Measurements from ENCODE around the gene ATG7.

ATG7 gene

GRCh38 chr3:11529281-11529680, 257.1 kb downstream of the ATG7 start:
- no peak for DNase-seq (ENCODE audit: insufficient read length)
- TF ChIP-seq POLR2A (IDR thresholded peaks at IDR 0.05; ENCODE audit: low read depth, low read length): no peak
- TF ChIP-seq TAF1 (IDR thresholded peaks at IDR 0.05; ENCODE audit: borderline replicate concordance, low read depth, low read length): no peak
- TF ChIP-seq POLR2AphosphoS5 (IDR thresholded peaks at IDR 0.05; ENCODE audit: low read depth, low read length): no peak
- FAIRE-seq: no peak

DNA sequence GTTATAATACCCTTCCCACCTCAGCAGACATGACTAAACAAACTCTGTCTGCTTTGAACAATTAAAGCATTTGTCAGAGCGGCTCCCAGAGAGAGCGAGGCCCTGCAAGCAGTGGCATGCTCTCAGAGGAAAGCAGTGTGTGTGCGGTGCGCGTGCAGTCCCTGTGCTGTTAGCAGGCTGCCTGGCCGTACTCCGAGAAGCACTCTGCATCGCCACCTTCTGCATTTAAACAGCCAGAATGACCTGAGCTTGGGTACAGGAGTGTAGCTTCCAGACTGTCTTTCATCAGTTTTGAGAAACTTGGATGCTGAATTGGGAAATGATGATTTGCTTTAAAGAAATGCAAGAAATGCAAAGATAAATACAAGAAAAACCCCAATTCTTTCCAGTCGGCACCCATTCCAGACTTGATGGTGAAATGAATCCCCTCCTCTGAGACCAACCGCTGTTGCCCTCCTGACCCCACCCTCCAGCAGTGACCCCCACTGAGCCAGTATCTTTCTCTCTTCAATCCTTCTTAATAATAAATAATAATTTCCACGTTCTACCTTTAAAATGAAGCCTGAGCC, 258.0 kb downstream of the ATG7 start:
- TF ChIP-seq TAF1 (IDR thresholded peaks at IDR 0.05; ENCODE audit: borderline replicate concordance, low read depth, low read length): no peak
- TF ChIP-seq POLR2A (IDR thresholded peaks at IDR 0.05; ENCODE audit: low read depth, low read length): no peak
- TF ChIP-seq POLR2AphosphoS5 (IDR thresholded peaks at IDR 0.05; ENCODE audit: low read depth, low read length): no peak
- no peak for DNase-seq (ENCODE audit: insufficient read length)
- no peak for FAIRE-seq

- DNase-seq (ENCODE audit: insufficient read length): no peak
- FAIRE-seq: no peak
- no peak for TF ChIP-seq POLR2A (IDR thresholded peaks at IDR 0.05; ENCODE audit: low read depth, low read length)
- no peak for TF ChIP-seq POLR2AphosphoS5 (IDR thresholded peaks at IDR 0.05; ENCODE audit: low read depth, low read length)
- no peak for TF ChIP-seq TAF1 (IDR thresholded peaks at IDR 0.05; ENCODE audit: borderline replicate concordance, low read depth, low read length)
Observed at GRCh38 chr3:11532931-11533391, 260.8 kb downstream of the ATG7 start.

GRCh38 chr3:11534011-11534792, 262.0 kb downstream of the ATG7 start:
- TF ChIP-seq TAF1 (IDR thresholded peaks at IDR 0.05; ENCODE audit: borderline replicate concordance, low read depth, low read length) (no peak), POLR2AphosphoS5 (IDR thresholded peaks at IDR 0.05; ENCODE audit: low read depth, low read length) (no peak), POLR2A (IDR thresholded peaks at IDR 0.05; ENCODE audit: low read depth, low read length) (no peak)
- FAIRE-seq (no peak), DNase-seq (ENCODE audit: insufficient read length) (no peak)

GRCh38 chr3:11534793-11535101, 262.6 kb downstream of the ATG7 start:
- FAIRE-seq (no peak), DNase-seq (ENCODE audit: insufficient read length) (no peak)
- no peak for TF ChIP-seq TAF1 (IDR thresholded peaks at IDR 0.05; ENCODE audit: borderline replicate concordance, low read depth, low read length)
- TF ChIP-seq POLR2AphosphoS5 (IDR thresholded peaks at IDR 0.05; ENCODE audit: low read depth, low read length): no peak
- TF ChIP-seq POLR2A (IDR thresholded peaks at IDR 0.05; ENCODE audit: low read depth, low read length): no peak

GRCh38 chr3:11535243-11535960, 263.2 kb downstream of the ATG7 start:
- no peak for FAIRE-seq
- TF ChIP-seq TAF1 (IDR thresholded peaks at IDR 0.05; ENCODE audit: borderline replicate concordance, low read depth, low read length) (no peak), POLR2AphosphoS5 (IDR thresholded peaks at IDR 0.05; ENCODE audit: low read depth, low read length) (no peak), POLR2A (IDR thresholded peaks at IDR 0.05; ENCODE audit: low read depth, low read length) (no peak)
- DNase-seq (ENCODE audit: insufficient read length): no peak

DNA sequence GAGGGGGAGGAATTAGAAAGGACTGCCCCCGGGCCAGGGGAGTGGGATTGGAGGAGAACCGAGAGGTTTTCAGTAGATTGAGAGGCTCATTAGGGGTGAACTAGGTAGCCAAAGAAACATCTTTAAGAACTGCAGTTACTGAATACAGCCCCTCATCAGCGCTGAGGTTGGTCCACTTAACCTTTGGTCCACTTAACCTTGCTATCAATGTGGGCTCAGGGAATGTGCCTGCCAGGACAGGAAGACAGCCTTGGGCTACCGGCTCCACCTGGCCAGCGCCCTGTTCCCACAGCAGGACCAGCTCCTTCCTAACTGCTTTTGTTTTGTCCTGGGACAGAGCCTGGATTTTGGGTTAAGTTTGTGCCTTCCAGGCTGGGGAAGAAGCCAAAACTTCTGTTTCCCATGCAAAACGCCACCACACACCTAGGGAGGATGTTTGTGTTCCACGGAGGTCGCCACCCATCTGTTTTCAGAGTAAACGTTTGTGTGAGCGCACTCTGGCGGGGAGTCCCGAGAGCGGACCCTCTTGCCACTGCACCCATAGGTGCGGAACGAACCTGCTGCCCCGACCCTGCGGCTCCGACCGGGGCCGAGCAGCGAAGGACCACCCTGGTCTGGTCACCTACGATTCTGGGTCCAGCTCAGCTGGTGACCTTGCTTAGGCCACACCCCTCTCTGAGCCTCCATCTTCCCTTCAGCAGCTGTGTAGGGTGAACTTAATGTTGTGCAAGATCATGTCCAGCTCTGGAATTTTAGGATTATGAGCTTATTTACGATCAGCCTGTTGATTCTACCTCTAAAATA, 264.1 kb downstream of the ATG7 start:
- no peak for FAIRE-seq
- no peak for TF ChIP-seq POLR2A (IDR thresholded peaks at IDR 0.05; ENCODE audit: low read depth, low read length)
- TF ChIP-seq TAF1 (IDR thresholded peaks at IDR 0.05; ENCODE audit: borderline replicate concordance, low read depth, low read length): no peak
- no peak for TF ChIP-seq POLR2AphosphoS5 (IDR thresholded peaks at IDR 0.05; ENCODE audit: low read depth, low read length)
- no peak for DNase-seq (ENCODE audit: insufficient read length)

GRCh38 chr3:11536936-11537612, 264.9 kb downstream of the ATG7 start:
- FAIRE-seq: no peak
- TF ChIP-seq POLR2A (IDR thresholded peaks at IDR 0.05; ENCODE audit: low read depth, low read length) (no peak), TAF1 (IDR thresholded peaks at IDR 0.05; ENCODE audit: borderline replicate concordance, low read depth, low read length) (no peak), POLR2AphosphoS5 (IDR thresholded peaks at IDR 0.05; ENCODE audit: low read depth, low read length) (no peak)
- DNase-seq (ENCODE audit: insufficient read length): no peak

DNA sequence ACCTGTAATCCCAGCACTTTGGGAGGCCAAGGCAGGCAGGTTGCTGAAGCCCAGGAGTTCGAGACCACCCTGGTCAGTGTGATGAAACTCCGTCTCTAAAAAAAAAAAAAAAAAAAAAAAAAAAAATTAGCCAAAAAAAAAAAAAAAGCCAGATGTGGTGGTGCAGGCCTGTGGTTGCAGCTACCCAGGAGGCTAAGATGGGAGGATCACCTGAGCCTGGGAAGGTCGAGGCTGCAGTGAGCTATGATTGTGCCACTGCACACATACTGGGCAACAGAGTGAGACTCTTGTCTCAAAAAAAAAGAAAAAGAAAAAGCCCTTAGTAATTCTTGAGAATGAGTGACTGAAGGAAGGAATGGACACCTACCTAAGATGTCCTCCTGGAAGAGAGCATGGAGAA, 266.4 kb downstream of the ATG7 start:
- DNase-seq (ENCODE audit: insufficient read length): no peak
- TF ChIP-seq POLR2A (IDR thresholded peaks at IDR 0.05; ENCODE audit: low read depth, low read length) (no peak), TAF1 (IDR thresholded peaks at IDR 0.05; ENCODE audit: borderline replicate concordance, low read depth, low read length) (no peak), POLR2AphosphoS5 (IDR thresholded peaks at IDR 0.05; ENCODE audit: low read depth, low read length) (no peak)
- no peak for FAIRE-seq

DNA sequence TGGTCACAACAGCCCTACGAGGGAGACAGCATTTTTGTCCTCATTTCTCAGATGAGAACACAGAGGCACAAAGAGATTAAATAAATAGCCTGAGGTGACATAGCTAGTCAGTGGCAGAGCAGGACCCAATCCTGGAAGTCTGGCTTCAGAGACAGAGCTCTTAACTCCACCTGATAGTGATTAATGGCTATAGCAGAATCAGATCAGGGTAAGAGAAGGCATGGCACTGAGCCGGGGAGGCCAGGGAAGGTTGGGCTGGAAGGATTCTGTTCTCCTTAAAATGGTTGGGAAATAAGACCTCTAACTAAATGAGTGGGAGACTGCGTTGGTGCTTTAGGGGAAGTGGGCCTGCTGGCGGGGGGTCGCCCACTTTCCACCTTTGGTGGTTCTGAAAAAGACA, 267.0 kb downstream of the ATG7 start:
- no peak for FAIRE-seq
- no peak for TF ChIP-seq POLR2AphosphoS5 (IDR thresholded peaks at IDR 0.05; ENCODE audit: low read depth, low read length)
- TF ChIP-seq POLR2A (IDR thresholded peaks at IDR 0.05; ENCODE audit: low read depth, low read length): no peak
- TF ChIP-seq TAF1 (IDR thresholded peaks at IDR 0.05; ENCODE audit: borderline replicate concordance, low read depth, low read length): no peak
- DNase-seq (ENCODE audit: insufficient read length): no peak

All from GM12892 (cell line).